Liver (tissue), 9 donors: ENCODE data around the gene TTLL13. TPM values are rescaled to one million over a fixed set of nuclear protein-coding genes. Genes with fewer than 3 reads are reported as not detected.

Source experiments
- DNase-seq: peaks from one replicate; pipeline ENCODE4 v3.0.0-alpha.2; 2017; ENCODE audit warnings: low spot score
- H3K27ac ChIP-seq, 2 donors: one replicate each; pipeline ENCODE4 v1.7.0; 2013; ENCODE audit warnings: inconsistent platforms in 2 of 2, low read length in 2 of 2, control low read depth in 1 of 2, low read depth in 1 of 2, mild to moderate bottlenecking in 1 of 2
- H3K27me3 ChIP-seq, 4 donors: one replicate each; pipeline versions ENCODE4 v1.6.1 to v1.7.0; 2013; ENCODE audit warnings: low read length in 3 of 4, inconsistent platforms in 1 of 4, mild to moderate bottlenecking in 1 of 4, moderate library complexity in 1 of 4; ENCODE audit not compliant: control insufficient read depth in 4 of 4, insufficient read depth in 4 of 4
- H3K36me3 ChIP-seq, 4 donors: one replicate each; pipeline versions ENCODE4 v1.6.1 to v1.7.0; 2013; ENCODE audit warnings: low read length in 3 of 4, mild to moderate bottlenecking in 3 of 4, low read depth in 1 of 4, moderate library complexity in 1 of 4; ENCODE audit not compliant: control insufficient read depth in 4 of 4, insufficient read depth in 3 of 4
- H3K4me1 ChIP-seq, 4 donors: one replicate each; pipeline versions ENCODE4 v1.6.1 to v1.7.0; 2013; ENCODE audit warnings: low read length in 3 of 4, mild to moderate bottlenecking in 3 of 4, moderate library complexity in 1 of 4; ENCODE audit not compliant: control insufficient read depth in 4 of 4, insufficient read depth in 4 of 4
- H3K4me3 ChIP-seq, 3 donors: one replicate each; pipeline versions ENCODE4 v1.6.1 to v1.7.0; 2013; ENCODE audit warnings: low read length in 3 of 3, control low read depth in 1 of 3, low read depth in 1 of 3, mild to moderate bottlenecking in 1 of 3
- H3K9ac ChIP-seq, 2 donors: one replicate each; pipeline ENCODE4 v1.7.0; 2013; ENCODE audit warnings: low read length in 2 of 2, mild to moderate bottlenecking in 2 of 2, moderate library complexity in 2 of 2, control low read depth in 1 of 2, low read depth in 1 of 2
- H3K9me3 ChIP-seq, 4 donors: one replicate each; pipeline versions ENCODE4 v1.6.1 to v1.7.0; 2013; ENCODE audit warnings: low read length in 3 of 4; ENCODE audit not compliant: control insufficient read depth in 4 of 4
- EGR1 ChIP-seq, 2 donors: IDR thresholded peaks; 2 replicates each; pipeline ENCODE4 v1.6.1; 2016 to 2018; ENCODE audit warnings: antibody characterized with exemption in 2 of 2, low read depth in 2 of 2
- FOXA1 ChIP-seq: IDR thresholded peaks from 2 replicates; pipeline ENCODE4 v1.6.1; 2016; ENCODE audit warnings: antibody characterized with exemption
- FOXA2 ChIP-seq: IDR thresholded peaks from 2 replicates; pipeline ENCODE4 v1.6.1; 2016; ENCODE audit warnings: antibody characterized with exemption
- GABPA ChIP-seq, 2 donors: IDR thresholded peaks in 1 of 2; conservative IDR thresholded peaks in 1 of 2; 2 replicates each; pipeline ENCODE4 v1.6.1; 2016; ENCODE audit warnings: antibody characterized with exemption in 2 of 2, mild to moderate bottlenecking in 1 of 2, moderate library complexity in 1 of 2
- HNF4A ChIP-seq, 2 donors: conservative IDR thresholded peaks; 2 replicates each; pipeline ENCODE4 v1.6.1; 2016; ENCODE audit warnings: antibody characterized with exemption in 2 of 2, mild to moderate bottlenecking in 2 of 2
- HNF4G ChIP-seq: IDR thresholded peaks from 2 replicates; pipeline ENCODE4 v1.6.1; 2016; ENCODE audit warnings: antibody characterized with exemption
- JUND ChIP-seq, 2 donors: IDR thresholded peaks; 2 replicates each; pipeline ENCODE4 v1.6.1; 2016; ENCODE audit warnings: antibody characterized with exemption in 2 of 2
- NR2F2 ChIP-seq: IDR thresholded peaks from 2 replicates; pipeline ENCODE4 v1.6.1; 2016; ENCODE audit warnings: antibody characterized with exemption
- RAD21 ChIP-seq, 2 donors: IDR thresholded peaks; 2 replicates each; pipeline ENCODE4 v1.6.1; 2016; ENCODE audit warnings: antibody characterized with exemption in 2 of 2, mild to moderate bottlenecking in 2 of 2
- RXRA ChIP-seq, 2 donors: IDR thresholded peaks; 2 replicates each; pipeline ENCODE4 v1.6.1; 2017 to 2018; ENCODE audit warnings: antibody characterized with exemption in 2 of 2, mild to moderate bottlenecking in 1 of 2
- SP1 ChIP-seq: IDR thresholded peaks from 2 replicates; pipeline ENCODE4 v1.6.1; 2018; ENCODE audit warnings: antibody characterized with exemption, mild to moderate bottlenecking
- TAF1 ChIP-seq: conservative IDR thresholded peaks from 2 replicates; pipeline ENCODE4 v1.6.1; 2016; ENCODE audit warnings: antibody characterized with exemption, mild to moderate bottlenecking
- YY1 ChIP-seq: IDR thresholded peaks from 2 replicates; pipeline ENCODE4 v1.6.1; 2016; ENCODE audit warnings: antibody characterized with exemption, mild to moderate bottlenecking
- WGBS: extraction: QIAGEN DNeasy Blood & Tissue Kit; methylation state at CpG from one replicate; pipeline ENCODE4 v1.1.7; 2013; 5-methylcytosine and 5-hydroxymethylcytosine counted together
- polyA plus RNA-seq, 2 donors: library from polyadenylated mRNA; stranded (reverse) in 1 of 2; unstranded in 1 of 2; fragments of 200-250 nt in 1 of 2; fragments of >200 nt in 1 of 2; fragmentation: Nextera tagmentation in 1 of 2; extraction: Ambion mirVana in 1 of 2; gene quantifications; one replicate each; pipeline versions ENCODE4 v1.2.1 to v1.2.3, GENCODE V29; 2013 to 2015
- total RNA-seq, 2 donors: library from RNA; depleted of rRNA; stranded (reverse); fragments of >200 nt; gene quantifications; one replicate each; pipeline ENCODE4 v1.2.3, GENCODE V29; 2014
- TF ChIP-seq, protein P1 (sequence below): IDR thresholded peaks from 2 replicates; pipeline ENCODE4 v1.6.1; 2016; ENCODE audit warnings: antibody characterized with exemption
- TF ChIP-seq, protein P2 (sequence below): IDR thresholded peaks from 2 replicates; pipeline ENCODE4 v1.6.1; 2016; ENCODE audit warnings: antibody characterized with exemption
- TF ChIP-seq, protein P3 (sequence below): IDR thresholded peaks from 2 replicates; pipeline ENCODE4 v1.6.1; 2016; ENCODE audit warnings: antibody characterized with exemption, mild to moderate bottlenecking
- TF ChIP-seq, protein P4 (sequence below): fragments of 150-350 bp; IDR thresholded peaks from 2 replicates; pipeline ENCODE4 v1.5.1; 2017; ENCODE audit warnings: improper control_type of control experiment, low read depth, low read length; ENCODE audit not compliant: missing input control
- donor health status: healthy.
- donor health status: healthy.
- donor health status: healthy.
- donor health status: healthy.
- donor health status: healthy.

The TTLL13 gene
- total and polyA plus RNA-seq, 4 donors = 0.08 to 0.17 TPM; not detected in 2

- peaks cover 5 to 26% (median 22%) of the 10 kb centered on the region in 4 donors for H3K4me1 ChIP-seq
- WGBS = under 1% methylated on average over 16 of the region's 16 CpGs
Measured at GRCh38 chr15:90266061-90266431, 16.7 kb downstream of the TTLL13 start.

DNA sequence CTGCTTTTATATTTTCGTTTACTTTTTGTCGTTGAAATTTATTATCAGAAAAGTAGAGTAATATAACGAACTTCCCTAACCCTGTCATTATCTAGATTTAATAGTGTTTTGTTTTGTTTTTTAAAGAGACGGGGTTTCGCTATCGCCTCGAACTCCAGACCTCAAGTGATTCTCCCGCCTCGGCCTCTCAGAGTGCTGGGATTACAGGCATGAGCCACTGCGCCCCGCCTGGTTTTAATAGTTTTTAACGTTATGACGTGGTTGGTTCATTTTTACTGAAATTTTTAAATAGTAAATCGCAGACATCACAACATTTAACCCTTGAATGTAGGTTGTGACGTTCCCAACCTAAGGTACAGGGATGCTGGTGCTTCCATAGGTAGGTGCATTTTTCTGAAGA, 17.1 kb downstream of the TTLL13 start:
- Histone ChIP-seq H3K9ac (peak overlapping the region; percentile 76 to 91), H3K4me3 (peak overlapping the region; percentile 71 to 95 (median 79)), H3K36me3 (peaks cover 3 to 15% (median 7%) of the 10 kb centered on the region in 4 donors), H3K27me3 (no peaks in the 10 kb centered on the region), H3K27ac (peak overlapping the region; percentile 96), H3K4me1 (peaks cover 5 to 26% (median 22%) of the 10 kb centered on the region in 4 donors), H3K9me3 (no peaks in the 10 kb centered on the region)
- TF ChIP-seq TAF1 = no peak
- no peak for TF ChIP-seq FOXA2
- no peak for TF ChIP-seq EGR1 (IDR thresholded peaks at IDR 0.05; ENCODE audit: low read depth in 2 of 2)
- no peak for TF ChIP-seq GABPA (IDR thresholded peaks at IDR 0.05 in 1 of 2, conservative IDR thresholded peaks at IDR 0.05 in 1 of 2)
- TF ChIP-seq, protein P1, sequence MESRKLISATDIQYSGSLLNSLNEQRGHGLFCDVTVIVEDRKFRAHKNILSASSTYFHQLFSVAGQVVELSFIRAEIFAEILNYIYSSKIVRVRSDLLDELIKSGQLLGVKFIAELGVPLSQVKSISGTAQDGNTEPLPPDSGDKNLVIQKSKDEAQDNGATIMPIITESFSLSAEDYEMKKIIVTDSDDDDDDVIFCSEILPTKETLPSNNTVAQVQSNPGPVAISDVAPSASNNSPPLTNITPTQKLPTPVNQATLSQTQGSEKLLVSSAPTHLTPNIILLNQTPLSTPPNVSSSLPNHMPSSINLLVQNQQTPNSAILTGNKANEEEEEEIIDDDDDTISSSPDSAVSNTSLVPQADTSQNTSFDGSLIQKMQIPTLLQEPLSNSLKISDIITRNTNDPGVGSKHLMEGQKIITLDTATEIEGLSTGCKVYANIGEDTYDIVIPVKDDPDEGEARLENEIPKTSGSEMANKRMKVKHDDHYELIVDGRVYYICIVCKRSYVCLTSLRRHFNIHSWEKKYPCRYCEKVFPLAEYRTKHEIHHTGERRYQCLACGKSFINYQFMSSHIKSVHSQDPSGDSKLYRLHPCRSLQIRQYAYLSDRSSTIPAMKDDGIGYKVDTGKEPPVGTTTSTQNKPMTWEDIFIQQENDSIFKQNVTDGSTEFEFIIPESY = no peak
- no peak for DNase-seq
- WGBS = 37% methylated on average over 15 of the region's 15 CpGs

More at GRCh38 chr15:90266061-90266431, 16.7 kb downstream of the TTLL13 start:
- Histone ChIP-seq H3K27me3 (no peaks in the 10 kb centered on the region), H3K36me3 (peaks cover 0 to 10% (median 3%) of the 10 kb centered on the region in 4 donors), H3K4me3 (peak overlapping the region; percentile 71 to 95 (median 79)), H3K9ac (peak overlapping the region; percentile 76 to 91), H3K27ac (peak overlapping the region; percentile 96), H3K9me3 (no peaks in the 10 kb centered on the region)
- peak; percentile 57 for DNase-seq
- TF ChIP-seq NR2F2 = no peak
- TF ChIP-seq FOXA2 = no peak
- TF ChIP-seq, protein P2, sequence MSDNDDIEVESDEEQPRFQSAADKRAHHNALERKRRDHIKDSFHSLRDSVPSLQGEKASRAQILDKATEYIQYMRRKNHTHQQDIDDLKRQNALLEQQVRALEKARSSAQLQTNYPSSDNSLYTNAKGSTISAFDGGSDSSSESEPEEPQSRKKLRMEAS = no peak
- no peak for TF ChIP-seq YY1
- no peak for TF ChIP-seq RXRA (IDR thresholded peaks at IDR 0.05)
- TF ChIP-seq, protein P1 = no peak
- TF ChIP-seq HNF4G = no peak
- TF ChIP-seq, protein P3, sequence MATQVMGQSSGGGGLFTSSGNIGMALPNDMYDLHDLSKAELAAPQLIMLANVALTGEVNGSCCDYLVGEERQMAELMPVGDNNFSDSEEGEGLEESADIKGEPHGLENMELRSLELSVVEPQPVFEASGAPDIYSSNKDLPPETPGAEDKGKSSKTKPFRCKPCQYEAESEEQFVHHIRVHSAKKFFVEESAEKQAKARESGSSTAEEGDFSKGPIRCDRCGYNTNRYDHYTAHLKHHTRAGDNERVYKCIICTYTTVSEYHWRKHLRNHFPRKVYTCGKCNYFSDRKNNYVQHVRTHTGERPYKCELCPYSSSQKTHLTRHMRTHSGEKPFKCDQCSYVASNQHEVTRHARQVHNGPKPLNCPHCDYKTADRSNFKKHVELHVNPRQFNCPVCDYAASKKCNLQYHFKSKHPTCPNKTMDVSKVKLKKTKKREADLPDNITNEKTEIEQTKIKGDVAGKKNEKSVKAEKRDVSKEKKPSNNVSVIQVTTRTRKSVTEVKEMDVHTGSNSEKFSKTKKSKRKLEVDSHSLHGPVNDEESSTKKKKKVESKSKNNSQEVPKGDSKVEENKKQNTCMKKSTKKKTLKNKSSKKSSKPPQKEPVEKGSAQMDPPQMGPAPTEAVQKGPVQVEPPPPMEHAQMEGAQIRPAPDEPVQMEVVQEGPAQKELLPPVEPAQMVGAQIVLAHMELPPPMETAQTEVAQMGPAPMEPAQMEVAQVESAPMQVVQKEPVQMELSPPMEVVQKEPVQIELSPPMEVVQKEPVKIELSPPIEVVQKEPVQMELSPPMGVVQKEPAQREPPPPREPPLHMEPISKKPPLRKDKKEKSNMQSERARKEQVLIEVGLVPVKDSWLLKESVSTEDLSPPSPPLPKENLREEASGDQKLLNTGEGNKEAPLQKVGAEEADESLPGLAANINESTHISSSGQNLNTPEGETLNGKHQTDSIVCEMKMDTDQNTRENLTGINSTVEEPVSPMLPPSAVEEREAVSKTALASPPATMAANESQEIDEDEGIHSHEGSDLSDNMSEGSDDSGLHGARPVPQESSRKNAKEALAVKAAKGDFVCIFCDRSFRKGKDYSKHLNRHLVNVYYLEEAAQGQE = no peak
- no peak for TF ChIP-seq RAD21 (IDR thresholded peaks at IDR 0.05)
- no peak for TF ChIP-seq HNF4A (conservative IDR thresholded peaks at IDR 0.05)
- TF ChIP-seq SP1 = no peak
- no peak for TF ChIP-seq FOXA1
- no peak for TF ChIP-seq EGR1 (IDR thresholded peaks at IDR 0.05; ENCODE audit: low read depth in 2 of 2)
- no peak for TF ChIP-seq JUND (IDR thresholded peaks at IDR 0.05)
- TF ChIP-seq, protein P4, sequence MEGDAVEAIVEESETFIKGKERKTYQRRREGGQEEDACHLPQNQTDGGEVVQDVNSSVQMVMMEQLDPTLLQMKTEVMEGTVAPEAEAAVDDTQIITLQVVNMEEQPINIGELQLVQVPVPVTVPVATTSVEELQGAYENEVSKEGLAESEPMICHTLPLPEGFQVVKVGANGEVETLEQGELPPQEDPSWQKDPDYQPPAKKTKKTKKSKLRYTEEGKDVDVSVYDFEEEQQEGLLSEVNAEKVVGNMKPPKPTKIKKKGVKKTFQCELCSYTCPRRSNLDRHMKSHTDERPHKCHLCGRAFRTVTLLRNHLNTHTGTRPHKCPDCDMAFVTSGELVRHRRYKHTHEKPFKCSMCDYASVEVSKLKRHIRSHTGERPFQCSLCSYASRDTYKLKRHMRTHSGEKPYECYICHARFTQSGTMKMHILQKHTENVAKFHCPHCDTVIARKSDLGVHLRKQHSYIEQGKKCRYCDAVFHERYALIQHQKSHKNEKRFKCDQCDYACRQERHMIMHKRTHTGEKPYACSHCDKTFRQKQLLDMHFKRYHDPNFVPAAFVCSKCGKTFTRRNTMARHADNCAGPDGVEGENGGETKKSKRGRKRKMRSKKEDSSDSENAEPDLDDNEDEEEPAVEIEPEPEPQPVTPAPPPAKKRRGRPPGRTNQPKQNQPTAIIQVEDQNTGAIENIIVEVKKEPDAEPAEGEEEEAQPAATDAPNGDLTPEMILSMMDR = no peak
- TF ChIP-seq GABPA (IDR thresholded peaks at IDR 0.05 in 1 of 2, conservative IDR thresholded peaks at IDR 0.05 in 1 of 2) = no peak
